HL-60 (cell line): ENCODE measurements around the gene SMAD6.

Source experiments
- DNase-seq, 2 experiments: peaks; one replicate each; pipeline ENCODE4 v3.0.0-alpha.2; 2010 to 2020; ENCODE audit warnings: low read depth in 1 of 2, low spot score in 1 of 2
- H3K27ac ChIP-seq: fragments of 250-450 bp; sonication (Bioruptor Pico); replicated peaks from 2 replicates; pipeline ENCODE4 v1.5.1; 2020; ENCODE audit warnings: mild to moderate bottlenecking, moderate library complexity
- H3K27me3 ChIP-seq: fragments of 250-450 bp; sonication (Bioruptor Pico); 2 replicates; pipeline ENCODE4 v1.5.1; 2021; ENCODE audit warnings: mild to moderate bottlenecking, moderate library complexity; ENCODE audit not compliant: insufficient read depth, poor library complexity, severe bottlenecking
- H3K4me3 ChIP-seq: replicated peaks from 2 replicates; pipeline ENCODE4 v1.5.1; 2011; ENCODE audit warnings: mild to moderate bottlenecking, control low read depth, low read length; ENCODE audit not compliant: insufficient read depth
- CTCF ChIP-seq: IDR thresholded peaks from one replicate; pipeline ENCODE4 v1.5.1; 2011; ENCODE audit warnings: low read length, control low read depth, inconsistent platforms; ENCODE audit not compliant: insufficient read depth
- GABPA ChIP-seq: IDR thresholded peaks from 2 replicates; pipeline ENCODE4 v1.6.1; 2012; ENCODE audit warnings: low read depth
- POLR2AphosphoS5 ChIP-seq: IDR thresholded peaks from 2 replicates; pipeline ENCODE4 v1.6.1; 2012; ENCODE audit warnings: low read depth
- REST ChIP-seq: IDR thresholded peaks from 2 replicates; pipeline ENCODE4 v1.6.1; 2012; ENCODE audit warnings: low read depth; ENCODE audit not compliant: insufficient replicate concordance
- SPI1 ChIP-seq: IDR thresholded peaks from 2 replicates; pipeline ENCODE4 v1.6.1; 2012; ENCODE audit warnings: low read depth, mild to moderate bottlenecking, borderline replicate concordance

SMAD6 gene

GRCh38 chr15:66767240-66767659 lies 65.2 kb downstream of the SMAD6 start:
- DNase-seq = no peak
- H3K27me3 ChIP-seq = no peaks in the 10 kb centered on the region
- no peak overlapping the region for H3K27ac ChIP-seq
- H3K4me3 ChIP-seq = no peak overlapping the region
- TF ChIP-seq GABPA (no peak), CTCF (no peak), REST (no peak), SPI1 (no peak), POLR2AphosphoS5 (no peak)

DNA sequence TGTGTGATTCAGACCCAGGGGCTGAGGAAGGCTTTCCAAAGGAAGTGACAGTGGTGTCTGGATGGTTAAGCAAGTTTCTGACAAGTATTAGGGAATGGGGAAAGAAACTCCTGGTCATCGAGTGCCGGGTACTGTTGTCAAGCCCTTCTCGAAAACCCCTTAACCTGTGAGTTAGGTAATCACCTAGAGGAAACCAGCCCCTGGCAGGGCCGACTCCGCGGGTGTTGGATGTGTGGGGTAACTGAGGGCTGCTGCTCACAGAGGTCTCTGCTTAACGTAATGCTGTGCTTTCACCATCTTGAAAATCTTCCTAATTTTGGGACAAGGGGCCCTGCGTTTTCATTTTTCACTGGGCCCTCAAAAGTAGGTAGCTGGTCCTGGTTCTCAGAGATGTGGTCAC lies 67.0 kb downstream of the SMAD6 start:
- TF ChIP-seq GABPA (no peak), POLR2AphosphoS5 (no peak), SPI1 (no peak), CTCF (no peak), REST (no peak)
- no peak overlapping the region for H3K27ac ChIP-seq
- DNase-seq = no peak
- no peaks in the 10 kb centered on the region for H3K27me3 ChIP-seq
- no peak overlapping the region for H3K4me3 ChIP-seq

- no peaks in the 10 kb centered on the region for H3K27me3 ChIP-seq
- no peak overlapping the region for H3K4me3 ChIP-seq
- TF ChIP-seq POLR2AphosphoS5 (no peak), GABPA (no peak), CTCF (no peak), SPI1 (no peak), REST (no peak)
- H3K27ac ChIP-seq = no peak overlapping the region
- DNase-seq = no peak
Measured at GRCh38 chr15:66770518-66771350, 68.7 kb downstream of the SMAD6 start.
